K562 (cell line): ENCODE results near the gene FRRS1. TPM values are rescaled to one million over a fixed set of nuclear protein-coding genes. Genes with fewer than 3 reads are reported as not detected.

Experiments used
- ATAC-seq: fragments of 200-7000 bp; cut with Tn5 transposase; 3 replicates; pipeline ENCODE4 v1.9.1; 2020; ENCODE audit warnings: moderate library complexity
- BruUV-seq: library from RNA; stranded (reverse); fragments of 400-500 nt; replicated peaks from 2 replicates; lab custom pipeline; 2021; lab: Mats Ljungman, UMichigan
- CTCF ChIA-PET: fragments of 300-600 bp; formaldehyde crosslinking; extraction: SDS; loops from one replicate; lab custom pipeline; 2021; ENCODE audit warnings: low intra/inter-chr PET ratio; lab: Yijun Ruan, JAX
- POLR2A ChIA-PET: fragments of 300-600, 350-650 bp; sonication (Branson Sonifier 250); formaldehyde crosslinking; extraction: SDS; loops from one replicate; lab custom pipeline; 2021; ENCODE audit warnings: antibody characterized with exemption, inconsistent platforms; lab: Yijun Ruan, JAX
- DNase-seq, 4 experiments: peaks; one replicate each; pipeline versions ENCODE4 v3.0.0 to v3.0.0-alpha.2; 2011 to 2018; ENCODE audit warnings: low spot score in 3 of 4, mixed read lengths in 3 of 4; ENCODE audit errors: extremely low read depth in 1 of 4
- FAIRE-seq: peaks from 2 replicates; lab custom pipeline; 2011; peaks lifted over from hg19 to GRCh38; lab: Jason Lieb, UNC
- H2AFZ ChIP-seq: 2 replicates; pipeline ENCODE4 v1.6.0; 2011; ENCODE audit warnings: low read depth, low read length, control low read depth, inconsistent platforms
- H3K27ac ChIP-seq: fragments of 200-600 bp; 3 replicates; pipeline ENCODE4 v1.8.0; 2011; ENCODE audit warnings: low read depth, mild to moderate bottlenecking, control low read depth, inconsistent platforms, low read length, moderate library complexity, mixed read lengths; ENCODE audit errors: extremely low read depth
- H3K27me3 ChIP-seq, 2 experiments: fragments of 300-600 bp in 1 of 2; 2 replicates in 1 of 2; 3 replicates in 1 of 2; pipeline versions ENCODE4 v1.6.0 to v1.8.0; 2011; ENCODE audit warnings: inconsistent platforms in 2 of 2, low read length in 2 of 2, mild to moderate bottlenecking in 1 of 2, mixed read lengths in 1 of 2, moderate library complexity in 1 of 2; ENCODE audit not compliant: control insufficient read depth in 2 of 2, insufficient read depth in 2 of 2
- H3K36me3 ChIP-seq: fragments of 300-600 bp; 3 replicates; pipeline ENCODE4 v1.8.0; 2011; ENCODE audit warnings: mild to moderate bottlenecking, low read length, inconsistent platforms; ENCODE audit not compliant: control insufficient read depth, insufficient read depth
- H3K4me1 ChIP-seq, 2 experiments: fragments of 200-600 bp in 1 of 2; replicated peaks in 1 of 2; 2 replicates in 1 of 2; 3 replicates in 1 of 2; pipeline versions ENCODE4 v1.5.1 to v1.8.0; 2011; ENCODE audit warnings: inconsistent platforms in 2 of 2, low read length in 2 of 2, mild to moderate bottlenecking in 1 of 2, mixed read lengths in 1 of 2, moderate library complexity in 1 of 2; ENCODE audit not compliant: control insufficient read depth in 2 of 2, insufficient read depth in 2 of 2
- H3K4me2 ChIP-seq: 2 replicates; pipeline ENCODE4 v1.6.1; 2011; ENCODE audit warnings: low read length, control low read depth, inconsistent platforms, mixed read lengths; ENCODE audit not compliant: insufficient read depth
- H3K4me3 ChIP-seq: fragments of 200-600 bp; sonication (generic), shearing (Covaris generic); 2 replicates; pipeline ENCODE4 v1.5.1; 2016; ENCODE audit warnings: control low read depth, inconsistent platforms
- H3K79me2 ChIP-seq: fragments of 200-600 bp; 3 replicates; pipeline ENCODE4 v1.8.0; 2011; ENCODE audit warnings: low read length, inconsistent platforms; ENCODE audit not compliant: control insufficient read depth, insufficient read depth
- H3K9ac ChIP-seq, 2 experiments: 2 replicates each; pipeline versions ENCODE4 v1.6.0 to v1.6.1; 2011; ENCODE audit warnings: low read depth in 2 of 2, low read length in 2 of 2, control low read depth in 1 of 2, inconsistent platforms in 1 of 2, mild to moderate bottlenecking in 1 of 2, mixed read lengths in 1 of 2; ENCODE audit not compliant: insufficient read depth in 1 of 2
- H3K9me1 ChIP-seq: one replicate; pipeline ENCODE4 v1.6.0; 2011; ENCODE audit warnings: inconsistent platforms, mild to moderate bottlenecking, low read length, moderate library complexity; ENCODE audit not compliant: control insufficient read depth, insufficient read depth
- H3K9me3 ChIP-seq: replicated peaks from 2 replicates; pipeline ENCODE4 v1.5.1; 2011; ENCODE audit warnings: low read depth, low read length, inconsistent platforms; ENCODE audit not compliant: control insufficient read depth, insufficient read depth
- H4K20me1 ChIP-seq: replicated peaks from 2 replicates; pipeline ENCODE4 v1.6.1; 2011; ENCODE audit warnings: low read length, inconsistent platforms, mixed read lengths; ENCODE audit not compliant: control insufficient read depth, insufficient read depth
- CREB1 ChIP-seq, 2 experiments: sonication (generic) in 1 of 2; formaldehyde crosslinking in 1 of 2; IDR thresholded peaks; 2 replicates each; pipeline versions ENCODE4 v1.6.1 to v1.8.0; 2012 to 2022; ENCODE audit warnings: inconsistent platforms in 1 of 2, mild to moderate bottlenecking in 1 of 2, missing genetic modification reagents in 1 of 2, moderate library complexity in 1 of 2
- E2F8 ChIP-seq: fragments of 450-650 bp; IDR thresholded peaks from 2 replicates; pipeline ENCODE4 v1.7.1; 2018; ENCODE audit warnings: mild to moderate bottlenecking, low read depth; ENCODE audit not compliant: partially characterized antibody
- EGR1 ChIP-seq: fragments of 450-650 bp; conservative IDR thresholded peaks from 2 replicates; pipeline ENCODE4 v1.6.1; 2017; ENCODE audit warnings: mild to moderate bottlenecking
- EP400 ChIP-seq: fragments of 450-650 bp; IDR thresholded peaks from 2 replicates; pipeline ENCODE4 v1.6.1; 2017; ENCODE audit warnings: antibody characterized with exemption, mild to moderate bottlenecking, moderate library complexity
- FOSL1 ChIP-seq: fragments of 200-800 bp; sonication (Bioruptor generic); conservative IDR thresholded peaks from 2 replicates; pipeline ENCODE4 v1.6.1; 2016; ENCODE audit warnings: missing genetic modification characterization, missing compliant biosample characterization
- FOXJ2 ChIP-seq: fragments of 200-800 bp; sonication (Bioruptor generic); IDR thresholded peaks from 2 replicates; pipeline ENCODE4 v1.6.1; 2016; ENCODE audit warnings: missing genetic modification characterization, missing compliant biosample characterization
- KAT7 ChIP-seq: sonication (generic); formaldehyde crosslinking; IDR thresholded peaks from 2 replicates; pipeline ENCODE4 v1.8.0; 2022; ENCODE audit warnings: missing genetic modification reagents, mild to moderate bottlenecking, borderline replicate concordance
- KDM1A ChIP-seq, 2 experiments: fragments of 450-650 bp; IDR thresholded peaks; 2 replicates each; pipeline ENCODE4 v1.6.1; 2016; ENCODE audit warnings: mild to moderate bottlenecking in 2 of 2
- MTA3 ChIP-seq: fragments of 450-650 bp; formaldehyde crosslinking; IDR thresholded peaks from 2 replicates; pipeline ENCODE4 v1.6.1; 2017; ENCODE audit warnings: mild to moderate bottlenecking, borderline replicate concordance
- MYC ChIP-seq, 2 experiments: fragments of 250-450 bp in 1 of 2; sonication (Bioruptor Pico) in 1 of 2; IDR thresholded peaks; 2 replicates each; pipeline versions ENCODE4 v1.5.1 to v1.6.1; 2012 to 2021; ENCODE audit warnings: low read depth in 2 of 2, borderline replicate concordance in 1 of 2, improper control_type of control experiment in 1 of 2, low read length in 1 of 2, mild to moderate bottlenecking in 1 of 2, moderate library complexity in 1 of 2
- SRF ChIP-seq, 2 experiments: fragments of 250-450, 450-650 bp in 1 of 2; sonication (Bioruptor Pico) in 1 of 2; sonication (generic) in 1 of 2; formaldehyde crosslinking; IDR thresholded peaks; 2 replicates each; pipeline versions ENCODE4 v1.5.0 to v1.5.1; 2020 to 2022; ENCODE audit warnings: mild to moderate bottlenecking in 1 of 2, missing genetic modification reagents in 1 of 2
- STAT5A ChIP-seq: IDR thresholded peaks from 2 replicates; pipeline ENCODE4 v1.6.1; 2012; ENCODE audit warnings: low read length, inconsistent platforms, borderline replicate concordance
- WGBS: fragments of 100-300 bp; shearing (Covaris generic); methylation state at CpG from one replicate; pipeline ENCODE4 v1.1.6; 2016; ENCODE audit warnings: low coverage, mixed read lengths; ENCODE audit not compliant: insufficient coverage; ENCODE audit errors: missing lambda C conversion rate; 5-methylcytosine and 5-hydroxymethylcytosine counted together
- in situ Hi-C: fragments of 300-500 bp; cut with MboI; formaldehyde crosslinking; loops from 4 replicates; pipeline ENCODE4 v1.15.0; 2018; ENCODE audit warnings: inconsistent platforms, mixed read lengths
- intact Hi-C: fragments of 100-400 bp; cut with micrococcal nuclease; formaldehyde crosslinking; loops from 2 replicates; pipeline ENCODE4 v1.14.2; 2022
- polyA plus RNA-seq, 8 experiments: library from polyadenylated mRNA; depleted of rRNA in 4 of 8; stranded (reverse) in 5 of 8; unstranded in 3 of 8; fragments of >200 nt; fragmentation: Nextera tagmentation in 2 of 8; fragmentation: Illumina TruSeq in 1 of 8; extraction: Ambion mirVana in 2 of 8; extraction: Trizol in 1 of 8; gene quantifications; 2 replicates each; pipeline versions ENCODE4 v1.2.1 to v1.2.3, GENCODE V29; 2011 to 2014; ENCODE audit warnings: inconsistent platforms in 1 of 8, missing spikeins in 1 of 8
- total RNA-seq, 7 experiments: library from RNA; depleted of rRNA in 6 of 7; stranded (reverse); fragments of >200 nt in 6 of 7; fragmentation: Illumina TruSeq in 2 of 7; extraction: Trizol in 2 of 7; gene quantifications; 2 replicates each; pipeline versions ENCODE4 v1.2.1 to v1.2.3, GENCODE V29; 2011 to 2021; ENCODE audit warnings: low replicate concordance in 1 of 7
- TF ChIP-seq, protein P1 (sequence below): fragments of 250-450 bp; sonication (Bioruptor Pico); IDR thresholded peaks from 2 replicates; pipeline ENCODE4 v1.6.1; 2021; ENCODE audit warnings: mild to moderate bottlenecking
- TF ChIP-seq, protein P2 (sequence below): fragments of 450-650 bp; IDR thresholded peaks from 2 replicates; pipeline ENCODE4 v1.6.1; 2016; ENCODE audit warnings: low read depth, mild to moderate bottlenecking, moderate library complexity

FRRS1 gene
- total and polyA plus RNA-seq, 9 of the 15 experiments (the other 6 are each of a cell fraction or from before 2014, with no cell fraction given) = 0.87 to 54.0 (median 23.7) TPM

GRCh38 chr1:99811075-99811474 lies 44.6 kb upstream of the FRRS1 start (continued):
- TF ChIP-seq, protein P1, sequence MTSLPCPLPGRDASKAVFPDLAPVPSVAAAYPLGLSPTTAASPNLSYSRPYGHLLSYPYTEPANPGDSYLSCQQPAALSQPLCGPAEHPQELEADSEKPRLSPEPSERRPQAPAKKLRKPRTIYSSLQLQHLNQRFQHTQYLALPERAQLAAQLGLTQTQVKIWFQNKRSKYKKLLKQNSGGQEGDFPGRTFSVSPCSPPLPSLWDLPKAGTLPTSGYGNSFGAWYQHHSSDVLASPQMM = no peak
- TF ChIP-seq EGR1 = no peak
- TF ChIP-seq, protein P2, sequence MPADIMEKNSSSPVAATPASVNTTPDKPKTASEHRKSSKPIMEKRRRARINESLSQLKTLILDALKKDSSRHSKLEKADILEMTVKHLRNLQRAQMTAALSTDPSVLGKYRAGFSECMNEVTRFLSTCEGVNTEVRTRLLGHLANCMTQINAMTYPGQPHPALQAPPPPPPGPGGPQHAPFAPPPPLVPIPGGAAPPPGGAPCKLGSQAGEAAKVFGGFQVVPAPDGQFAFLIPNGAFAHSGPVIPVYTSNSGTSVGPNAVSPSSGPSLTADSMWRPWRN = no peak

DNA sequence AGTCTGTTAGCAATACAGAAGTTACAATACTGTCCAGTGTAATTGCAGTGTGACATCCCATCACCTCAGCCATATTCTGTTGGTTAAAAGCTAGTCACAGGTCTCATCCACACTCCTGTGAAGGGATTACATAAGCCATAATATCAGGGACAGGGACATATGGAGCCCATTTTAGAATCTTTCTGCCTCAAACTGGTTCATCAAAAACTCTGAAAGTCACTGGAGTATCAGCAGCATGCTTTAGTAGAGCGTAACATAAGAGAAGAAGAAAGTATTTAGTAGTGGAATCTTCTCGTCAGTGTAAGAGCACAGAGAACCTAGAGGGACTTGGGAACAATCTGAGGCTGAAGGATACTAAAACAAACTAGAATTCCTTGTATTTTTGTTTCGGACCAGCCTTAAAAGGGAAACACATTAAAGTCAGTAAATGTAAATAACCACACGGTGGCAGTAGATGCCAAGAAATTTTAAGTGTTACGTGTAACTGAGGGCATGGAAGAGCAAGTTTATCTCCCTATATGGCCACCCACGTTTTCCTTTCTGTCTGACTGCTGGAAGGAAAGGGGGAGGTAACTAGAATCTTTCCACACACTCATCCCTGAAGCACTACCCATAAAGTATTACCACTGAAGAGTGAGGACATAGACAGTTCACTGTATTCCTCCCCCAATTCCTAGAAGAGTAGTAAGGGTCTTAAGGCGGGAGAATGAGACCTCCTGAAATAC lies 42.1 kb upstream of the FRRS1 start:
- Histone ChIP-seq H3K9ac (peak overlapping the region in 1 of 2 experiments; percentile 68; a peak in 2 of 4 replicates), H3K79me2 (no peaks in the 10 kb centered on the region), H3K9me3 (no peaks in the 10 kb centered on the region; the same call in 1 of the 2 replicates), H2AFZ (peak overlapping the region; percentile 99), H3K9me1 (no peaks in the 10 kb centered on the region), H3K4me3 (no peak overlapping the region), H3K27me3 (no peaks in the 10 kb centered on the region), H3K36me3 (no peaks in the 10 kb centered on the region), H3K4me2 (peak overlapping the region; percentile 59), H4K20me1 (no peaks in the 10 kb centered on the region), H3K27ac (peak overlapping the region; percentile 69), H3K4me1 (peaks cover 0 to 11% of the 10 kb centered on the region in 2 experiments; a peak in 2 of 5 replicates)
- in situ Hi-C loops = loop anchor here (10.0 kb wide), 2 partner anchors 646 to 1056 kb away; no protein-coding TSS in a partner anchor
- 4% methylated on average over 7 of the region's 7 CpGs for WGBS
- DNase-seq (peak; percentile 74 to 93 (median 82)), ATAC-seq (peak; percentile 95), FAIRE-seq (peak; percentile 90)
- intact Hi-C loops = loop anchor here (1.0 to 5.0 kb wide), 7 partner anchors 36 to 1060 kb away; partner anchors contain the start of genes SASS6 and TRMT13
- BruUV-seq = no TSS peak
- CTCF ChIA-PET = interaction anchor here (0.6 to 2.1 kb wide), 6 partner anchors 62 to 1060 kb away, joined by 3 to 12 read pairs (median 8); no protein-coding TSS in a partner anchor
- POLR2A ChIA-PET = no interaction called here
- TF ChIP-seq MYC (IDR thresholded peaks at IDR 0.05; ENCODE audit: low read depth, low read length) (peak; percentile 87), MYC (CRISPR knock-in tag; IDR thresholded peaks at IDR 0.05; ENCODE audit: borderline replicate concordance, low read depth) (no peak), STAT5A (peak; percentile 61), KDM1A (IDR thresholded peaks at IDR 0.05) (no peak), KAT7 (CRISPR knock-in tag) (peak; percentile 69; the same call in 1 of the 2 replicates), MTA3 (peak; percentile 39; the same call in 1 of the 2 replicates), E2F8 (peak; percentile 49), CREB1 (IDR thresholded peaks at IDR 0.05) (no peak; the same call in 1 of the 2 replicates), CREB1 (CRISPR knock-in tag; IDR thresholded peaks at IDR 0.05) (peak; percentile 61; the same call in 1 of the 2 replicates), SRF (CRISPR knock-in tag; IDR thresholded peaks at IDR 0.05) (peak in 1 of 2 experiments; percentile 98; a peak in 2 of 4 replicates), FOSL1 (tag) (peak; percentile 52; the same call in 1 of the 2 replicates), FOXJ2 (tag) (peak; percentile 48; the same call in 1 of the 2 replicates), EP400 (peak; percentile 72)
